ENCODE measurements around the gene TEX48.

TEX48 gene

GRCh38 chr9:114693248-114693855 is 11.4 kb upstream of the TEX48 start:
- no peak overlapping the region for H3K27ac ChIP-seq
- TF ChIP-seq CTCF (conservative IDR thresholded peaks at IDR 0.05) (no peak), ZFX (IDR thresholded peaks at IDR 0.05) (no peak)

- TF ChIP-seq CTCF (conservative IDR thresholded peaks at IDR 0.05) = no peak
- no peak for TF ChIP-seq ZFX (IDR thresholded peaks at IDR 0.05)
- H3K27ac ChIP-seq = no peak overlapping the region
These were observed 9.9 kb upstream of the TEX48 start for GRCh38 chr9:114691956-114692295.

- H3K27ac ChIP-seq = no peak overlapping the region
- no peak for TF ChIP-seq ZFX (IDR thresholded peaks at IDR 0.05)
- no peak for TF ChIP-seq CTCF (conservative IDR thresholded peaks at IDR 0.05)
These were observed 9.3 kb upstream of the TEX48 start for GRCh38 chr9:114691046-114691955.

- TF ChIP-seq ZFX (IDR thresholded peaks at IDR 0.05) (no peak), CTCF (conservative IDR thresholded peaks at IDR 0.05) (no peak)
- no peak overlapping the region for H3K27ac ChIP-seq
These were observed 8.3 kb upstream of the TEX48 start for GRCh38 chr9:114690308-114690707.

DNA sequence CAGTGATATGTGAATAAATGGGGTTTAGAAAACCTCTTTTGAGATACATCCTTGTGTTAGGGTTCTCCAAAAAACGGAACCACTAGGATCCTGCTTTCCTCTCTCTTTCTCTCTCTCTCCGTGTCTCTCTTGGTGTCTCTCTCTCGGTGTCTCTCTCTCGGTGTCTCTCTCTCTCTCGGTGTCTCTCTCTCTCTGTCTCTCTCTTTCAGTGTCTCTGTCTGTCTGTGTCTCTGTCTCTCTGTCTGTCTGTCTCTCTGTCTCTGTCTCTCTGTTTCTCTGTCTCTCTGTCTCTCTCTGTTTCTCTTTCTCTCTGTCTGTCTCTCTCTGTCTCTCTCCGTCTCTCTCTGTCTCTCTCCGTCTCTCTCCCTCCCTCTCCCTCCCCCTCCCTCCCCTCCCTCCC is 7.8 kb upstream of the TEX48 start:
- no peak for TF ChIP-seq CTCF (conservative IDR thresholded peaks at IDR 0.05)
- no peak for TF ChIP-seq ZFX (IDR thresholded peaks at IDR 0.05)
- H3K27ac ChIP-seq = no peak overlapping the region

- TF ChIP-seq CTCF (conservative IDR thresholded peaks at IDR 0.05) (no peak), ZFX (IDR thresholded peaks at IDR 0.05) (no peak)
- no peak overlapping the region for H3K27ac ChIP-seq
These were observed 7.1 kb upstream of the TEX48 start for GRCh38 chr9:114688909-114689610.

- TF ChIP-seq CTCF (conservative IDR thresholded peaks at IDR 0.05) (no peak), ZFX (IDR thresholded peaks at IDR 0.05) (no peak)
- no peak overlapping the region for H3K27ac ChIP-seq
These were observed 6.4 kb upstream of the TEX48 start for GRCh38 chr9:114688379-114688778.
